HepG2 (cell line): ENCODE results near the gene RHOD. TPM values are rescaled to one million over a fixed set of nuclear protein-coding genes. Genes with fewer than 3 reads are reported as not detected.

Experiments
- ATAC-seq: fragments of 200-7000 bp; cut with Tn5 transposase; 3 replicates; pipeline ENCODE4 v1.9.1; 2020; ENCODE audit warnings: mild to moderate bottlenecking, moderate library complexity
- BruUV-seq: library from RNA; stranded (reverse); fragments of 400-500 nt; replicated peaks from 2 replicates; lab custom pipeline; 2021; lab: Mats Ljungman, UMichigan
- CTCF ChIA-PET: fragments of 300-600 bp; formaldehyde crosslinking; extraction: SDS; loops from one replicate; lab custom pipeline; 2021; ENCODE audit warnings: low total read pairs, inconsistent platforms, low intra/inter-chr PET ratio; lab: Yijun Ruan, JAX
- POLR2A ChIA-PET: fragments of 350-600 bp; sonication (Branson Sonifier 250); formaldehyde crosslinking; loops from one replicate; lab custom pipeline; 2020; ENCODE audit warnings: antibody characterized with exemption, inconsistent platforms; lab: Yijun Ruan, JAX
- DNase-seq: peaks from one replicate; pipeline ENCODE4 v3.0.0-alpha.2; 2015; ENCODE audit warnings: low spot score
- FAIRE-seq: peaks from 3 replicates; lab custom pipeline; 2011; peaks lifted over from hg19 to GRCh38; lab: Jason Lieb, UNC
- H2AFZ ChIP-seq: one replicate; pipeline ENCODE4 v1.6.1; 2011; ENCODE audit warnings: low read length, inconsistent platforms
- H3K27ac ChIP-seq: fragments of 300-600 bp; 3 replicates; pipeline ENCODE4 v1.8.0; 2011; ENCODE audit warnings: mixed run types, mild to moderate bottlenecking, mixed read lengths, low read length, inconsistent platforms; ENCODE audit not compliant: insufficient read depth; ENCODE audit errors: extremely low read length
- H3K27me3 ChIP-seq, 2 experiments: fragments of 200-600 bp in 1 of 2; 2 replicates in 1 of 2; 3 replicates in 1 of 2; pipeline versions ENCODE4 v1.6.0 to v1.8.0; 2011; ENCODE audit warnings: low read length in 2 of 2, mild to moderate bottlenecking in 2 of 2, moderate library complexity in 2 of 2, inconsistent platforms in 1 of 2; ENCODE audit not compliant: insufficient read depth in 2 of 2, control insufficient read depth in 1 of 2
- H3K36me3 ChIP-seq, 2 experiments: fragments of 200-600 bp in 1 of 2; replicated peaks in 1 of 2; 2 replicates in 1 of 2; 3 replicates in 1 of 2; pipeline versions ENCODE4 v1.5.1 to v1.8.0; 2011; ENCODE audit warnings: low read length in 2 of 2, inconsistent platforms in 1 of 2; ENCODE audit not compliant: insufficient read depth in 2 of 2, control insufficient read depth in 1 of 2
- H3K4me1 ChIP-seq: 2 replicates; pipeline ENCODE4 v1.5.1; 2012; ENCODE audit warnings: low read length, inconsistent platforms; ENCODE audit not compliant: insufficient read depth
- H3K4me2 ChIP-seq: 2 replicates; pipeline ENCODE4 v1.6.0; 2011; ENCODE audit warnings: low read depth, low read length, inconsistent platforms
- H3K4me3 ChIP-seq, 3 experiments: fragments of 200-600 bp in 1 of 3; sonication (generic), shearing (Covaris generic) in 1 of 3; replicated peaks in 1 of 3; 2 replicates each; pipeline ENCODE4 v1.5.1; 2011 to 2016; ENCODE audit warnings: low read length in 3 of 3, inconsistent platforms in 2 of 3, low read depth in 2 of 3, mild to moderate bottlenecking in 2 of 3, control low read depth in 1 of 3, mixed read lengths in 1 of 3; ENCODE audit not compliant: insufficient read depth in 1 of 3
- H3K79me2 ChIP-seq: one replicate; pipeline ENCODE4 v1.6.1; 2011; ENCODE audit warnings: low read length, inconsistent platforms; ENCODE audit not compliant: insufficient read depth
- H3K9ac ChIP-seq: 2 replicates; pipeline ENCODE4 v1.6.0; 2011; ENCODE audit warnings: mild to moderate bottlenecking, low read depth, low read length, inconsistent platforms; ENCODE audit not compliant: insufficient read depth
- H3K9me3 ChIP-seq: 2 replicates; pipeline ENCODE4 v1.5.1; 2012; ENCODE audit warnings: mild to moderate bottlenecking, low read length
- H4K20me1 ChIP-seq: 2 replicates; pipeline ENCODE4 v1.6.0; 2011; ENCODE audit warnings: inconsistent platforms, mild to moderate bottlenecking, low read length, moderate library complexity; ENCODE audit not compliant: insufficient read depth
- BRCA1 ChIP-seq: sonication (generic); formaldehyde crosslinking; IDR thresholded peaks from 2 replicates; pipeline ENCODE4 v1.4.0; 2020; ENCODE audit warnings: missing genetic modification reagents
- GABPA ChIP-seq, 2 experiments: IDR thresholded peaks; 2 replicates each; pipeline ENCODE4 v1.6.1; 2011 to 2016; ENCODE audit warnings: low read depth in 2 of 2, low read length in 1 of 2, missing biosample characterization in 1 of 2, missing genetic modification characterization in 1 of 2
- GABPB1 ChIP-seq: IDR thresholded peaks from 2 replicates; pipeline ENCODE4 v1.6.1; 2016; ENCODE audit warnings: mild to moderate bottlenecking, missing genetic modification reagents, moderate library complexity, missing compliant biosample characterization
- WGBS: methylation state at CpG from one replicate; pipeline ENCODE4 v1.1.6; 2017; ENCODE audit warnings: low lambda C conversion rate; 5-methylcytosine and 5-hydroxymethylcytosine counted together
- in situ Hi-C: cut with HindIII; loops from 2 replicates; pipeline ENCODE4 v1.10.0; 2017; ENCODE audit warnings: low pct_unique_long_range_greater_than_20kb; ENCODE audit not compliant: extremely low pct_ligation_motif_present
- intact Hi-C: fragments of 100-400 bp; cut with micrococcal nuclease; formaldehyde crosslinking; loops from one replicate; pipeline ENCODE4 v1.10.0; 2022; ENCODE audit not compliant: unreplicated experiment
- polyA plus RNA-seq, 8 experiments: library from polyadenylated mRNA; depleted of rRNA in 3 of 8; stranded (reverse) in 7 of 8; unstranded in 1 of 8; fragments of >200 nt; fragmentation: Illumina TruSeq in 4 of 8; extraction: Trizol in 4 of 8; gene quantifications; 2 replicates each; pipeline versions ENCODE4 v1.2.1 to v1.2.3, GENCODE V29; 2011 to 2016; ENCODE audit warnings: low read depth in 4 of 8, missing spikeins in 1 of 8, mixed read lengths in 1 of 8; ENCODE audit not compliant: insufficient read depth in 1 of 8
- total RNA-seq, 5 experiments: library from RNA; depleted of rRNA; stranded (reverse); fragments of >200 nt; fragmentation: Illumina TruSeq; extraction: Trizol; gene quantifications; 2 replicates each; pipeline ENCODE4 v1.2.3, GENCODE V29; 2016; ENCODE audit warnings: low read depth in 1 of 5
- TF ChIP-seq, protein P1 (sequence below), 2 experiments: fragments of 450-650 bp in 1 of 2; sonication (generic) in 1 of 2; formaldehyde crosslinking; IDR thresholded peaks; 2 replicates each; pipeline versions ENCODE4 v1.5.0 to v1.8.0; 2020 to 2022; ENCODE audit warnings: mild to moderate bottlenecking in 1 of 2, missing genetic modification reagents in 1 of 2
- TF ChIP-seq, protein P2 (sequence below): sonication (generic); formaldehyde crosslinking; IDR thresholded peaks from 2 replicates; pipeline ENCODE4 v1.4.0; 2020; ENCODE audit warnings: low read depth, missing genetic modification reagents

The RHOD gene
- total and polyA plus RNA-seq, 2 of the 13 experiments (the other 11 are each of a cell fraction or from before 2014, with no cell fraction given) = 0.27 to 0.98 TPM

DNA sequence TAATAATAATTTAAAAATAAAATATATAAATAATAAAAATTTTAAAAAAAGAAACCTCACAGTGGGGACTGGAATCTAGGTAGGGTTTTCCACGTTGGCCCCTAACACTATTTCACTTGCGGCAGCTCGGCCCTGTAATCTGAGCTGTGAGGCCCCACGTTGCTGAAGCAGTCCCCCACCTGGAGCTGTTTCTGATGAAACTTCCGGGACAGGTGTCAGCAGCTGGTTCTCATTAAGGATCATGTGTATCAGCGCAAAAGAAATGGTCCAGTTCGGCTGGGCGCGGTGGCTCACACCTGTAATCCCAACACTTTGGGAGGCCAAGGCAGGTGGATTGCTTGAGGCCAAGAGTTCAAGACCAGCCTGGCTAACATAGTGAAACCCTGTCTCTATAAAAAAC, 17.3 kb downstream of the RHOD start:
- no peaks in the 10 kb centered on the region for H3K9me3 ChIP-seq
- ATAC-seq = no peak
- no TSS peak for BruUV-seq
- peaks cover 3 to 13% of the 10 kb centered on the region in 2 experiments; a peak in 4 of 5 replicates for H3K27me3 ChIP-seq
- H3K36me3 ChIP-seq = no peaks in the 10 kb centered on the region
- in situ Hi-C loops (no loop called here), intact Hi-C loops (no loop called here)
- FAIRE-seq = no peak
- no peak overlapping the region for H3K4me2 ChIP-seq
- WGBS = 83% methylated on average over 9 of the region's 9 CpGs
- no peak overlapping the region for H3K9ac ChIP-seq
- no peak overlapping the region for H2AFZ ChIP-seq
- no peak overlapping the region for H3K4me3 ChIP-seq
- TF ChIP-seq BRCA1 (CRISPR knock-in tag) (no peak), GABPB1 (CRISPR knock-in tag) (peak; percentile 50), GABPA (IDR thresholded peaks at IDR 0.05; ENCODE audit: low read depth, low read length) (no peak), GABPA (CRISPR knock-in tag; IDR thresholded peaks at IDR 0.05; ENCODE audit: low read depth) (peak; percentile 65)
- TF ChIP-seq, protein P1, sequence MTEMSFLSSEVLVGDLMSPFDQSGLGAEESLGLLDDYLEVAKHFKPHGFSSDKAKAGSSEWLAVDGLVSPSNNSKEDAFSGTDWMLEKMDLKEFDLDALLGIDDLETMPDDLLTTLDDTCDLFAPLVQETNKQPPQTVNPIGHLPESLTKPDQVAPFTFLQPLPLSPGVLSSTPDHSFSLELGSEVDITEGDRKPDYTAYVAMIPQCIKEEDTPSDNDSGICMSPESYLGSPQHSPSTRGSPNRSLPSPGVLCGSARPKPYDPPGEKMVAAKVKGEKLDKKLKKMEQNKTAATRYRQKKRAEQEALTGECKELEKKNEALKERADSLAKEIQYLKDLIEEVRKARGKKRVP (CRISPR knock-in tag; IDR thresholded peaks at IDR 0.05) = peak in 1 of 2 experiments; percentile 89; a peak in 2 of 4 replicates
- TF ChIP-seq, protein P2, sequence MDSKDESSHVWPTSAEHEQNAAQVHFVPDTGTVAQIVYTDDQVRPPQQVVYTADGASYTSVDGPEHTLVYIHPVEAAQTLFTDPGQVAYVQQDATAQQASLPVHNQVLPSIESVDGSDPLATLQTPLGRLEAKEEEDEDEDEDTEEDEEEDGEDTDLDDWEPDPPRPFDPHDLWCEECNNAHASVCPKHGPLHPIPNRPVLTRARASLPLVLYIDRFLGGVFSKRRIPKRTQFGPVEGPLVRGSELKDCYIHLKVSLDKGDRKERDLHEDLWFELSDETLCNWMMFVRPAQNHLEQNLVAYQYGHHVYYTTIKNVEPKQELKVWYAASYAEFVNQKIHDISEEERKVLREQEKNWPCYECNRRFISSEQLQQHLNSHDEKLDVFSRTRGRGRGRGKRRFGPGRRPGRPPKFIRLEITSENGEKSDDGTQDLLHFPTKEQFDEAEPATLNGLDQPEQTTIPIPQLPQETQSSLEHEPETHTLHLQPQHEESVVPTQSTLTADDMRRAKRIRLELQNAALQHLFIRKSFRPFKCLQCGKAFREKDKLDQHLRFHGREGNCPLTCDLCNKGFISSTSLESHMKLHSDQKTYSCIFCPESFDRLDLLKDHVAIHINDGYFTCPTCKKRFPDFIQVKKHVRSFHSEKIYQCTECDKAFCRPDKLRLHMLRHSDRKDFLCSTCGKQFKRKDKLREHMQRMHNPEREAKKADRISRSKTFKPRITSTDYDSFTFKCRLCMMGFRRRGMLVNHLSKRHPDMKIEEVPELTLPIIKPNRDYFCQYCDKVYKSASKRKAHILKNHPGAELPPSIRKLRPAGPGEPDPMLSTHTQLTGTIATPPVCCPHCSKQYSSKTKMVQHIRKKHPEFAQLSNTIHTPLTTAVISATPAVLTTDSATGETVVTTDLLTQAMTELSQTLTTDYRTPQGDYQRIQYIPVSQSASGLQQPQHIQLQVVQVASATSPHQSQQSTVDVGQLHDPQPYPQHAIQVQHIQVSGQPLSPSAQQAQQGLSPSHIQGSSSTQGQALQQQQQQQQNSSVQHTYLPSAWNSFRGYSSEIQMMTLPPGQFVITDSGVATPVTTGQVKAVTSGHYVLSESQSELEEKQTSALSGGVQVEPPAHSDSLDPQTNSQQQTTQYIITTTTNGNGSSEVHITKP (CRISPR knock-in tag) = no peak
- no peaks in the 10 kb centered on the region for H3K79me2 ChIP-seq
- ChIA-PET CTCF (no interaction called here), POLR2A (no interaction called here)
- H3K4me1 ChIP-seq = peaks cover 34% of the 10 kb centered on the region
- no peaks in the 10 kb centered on the region for H4K20me1 ChIP-seq
- no peak overlapping the region for H3K27ac ChIP-seq
- DNase-seq = no peak
